Stimulated activated CD4-positive, alpha-beta T cell treated with anti-CD3 and anti-CD28 coated beads, Interleukin-4, amount 100 ng/mL, for 48 hours (primary cell): ENCODE data around the gene ZNF292.
"Not testable (repeated sequence)": the region's sequence is repeated elsewhere in the genome, so short reads cannot be mapped to it uniquely, and the experiment has no call there.

Experiments
- DNase-seq, 2 donors: peaks; one replicate each; pipeline ENCODE4 v3.0.0-alpha.2; 2020; ENCODE audit warnings: low read depth in 2 of 2

The ZNF292 gene

GRCh38 chr6:87276624-87277023 is 121.3 kb downstream of the ZNF292 start:
- no peak for DNase-seq

- DNase-seq: no peak
These were observed 121.8 kb downstream of the ZNF292 start for GRCh38 chr6:87277123-87277522.

GRCh38 chr6:87279196-87279595 is 123.8 kb downstream of the ZNF292 start:
- no peak for DNase-seq

GRCh38 chr6:87281426-87281825 is 126.1 kb downstream of the ZNF292 start:
- DNase-seq: no peak

GRCh38 chr6:87282743-87283142 is 127.4 kb downstream of the ZNF292 start:
- DNase-seq: no peak

GRCh38 chr6:87283461-87283860 is 128.1 kb downstream of the ZNF292 start:
- no peak for DNase-seq

- DNase-seq: no peak
These were observed 131.9 kb downstream of the ZNF292 start for GRCh38 chr6:87287251-87287650.

- no peak for DNase-seq
These were observed 134.2 kb downstream of the ZNF292 start for GRCh38 chr6:87289571-87289970.

GRCh38 chr6:87291883-87292282 is 136.5 kb downstream of the ZNF292 start:
- DNase-seq: no peak

GRCh38 chr6:87293526-87293925 is 138.2 kb downstream of the ZNF292 start:
- DNase-seq: no peak

GRCh38 chr6:87297119-87297518 is 141.8 kb downstream of the ZNF292 start:
- no peak for DNase-seq

- not testable (repeated sequence) for DNase-seq
These were observed 145.9 kb downstream of the ZNF292 start for GRCh38 chr6:87301277-87301676.

GRCh38 chr6:87308970-87309369 is 153.6 kb downstream of the ZNF292 start:
- no peak for DNase-seq

GRCh38 chr6:87312860-87313259 is 157.5 kb downstream of the ZNF292 start:
- no peak for DNase-seq
